KMS-11 (cell line): ENCODE results near the gene BRCA1.
A peak's percentile ranks its signal among the peaks of the same experiment; 100 is the strongest.
"Not testable (repeated sequence)": the region's sequence is repeated elsewhere in the genome, so short reads cannot be mapped to it uniquely, and the experiment has no call there.

ENCODE experiments used
- H2AFZ ChIP-seq: fragments of 200-600 bp; sonication (generic); 2 replicates; pipeline ENCODE4 v1.6.1; 2016; ENCODE audit warnings: antibody characterized with exemption, mixed run types, low read depth
- H3K27ac ChIP-seq: fragments of 200-600 bp; sonication (generic); 2 replicates; pipeline ENCODE4 v1.6.1; 2016; ENCODE audit warnings: mild to moderate bottlenecking, mixed run types
- H3K27me3 ChIP-seq: fragments of 200-600 bp; sonication (generic); 2 replicates; pipeline ENCODE4 v1.6.1; 2017; ENCODE audit warnings: mild to moderate bottlenecking, low read depth, mixed run types, moderate library complexity; ENCODE audit not compliant: insufficient read depth
- H3K36me3 ChIP-seq: fragments of 200-600 bp; sonication (generic); 2 replicates; pipeline ENCODE4 v1.6.1; 2017; ENCODE audit warnings: mild to moderate bottlenecking, mixed run types; ENCODE audit not compliant: insufficient read depth
- H3K4me1 ChIP-seq: fragments of 200-600 bp; sonication (generic); 2 replicates; pipeline ENCODE4 v1.6.1; 2016; ENCODE audit warnings: mild to moderate bottlenecking, low read depth, mixed run types; ENCODE audit not compliant: poor library complexity, severe bottlenecking
- H3K4me2 ChIP-seq: fragments of 200-600 bp; sonication (generic); 2 replicates; pipeline ENCODE4 v1.7.0; 2016; ENCODE audit warnings: mild to moderate bottlenecking, mixed run types
- H3K4me3 ChIP-seq: fragments of 200-600 bp; sonication (generic); IDR thresholded peaks from 2 replicates; pipeline ENCODE4 v1.6.1; 2017; ENCODE audit warnings: low read depth, low read length, mixed read lengths; ENCODE audit not compliant: insufficient read depth
- H3K79me2 ChIP-seq: fragments of 200-600 bp; sonication (generic); 2 replicates; pipeline ENCODE4 v1.6.1; 2016; ENCODE audit warnings: low read depth, mixed run types; ENCODE audit not compliant: insufficient read depth
- H3K9ac ChIP-seq: fragments of 200-600 bp; sonication (generic); 2 replicates; pipeline ENCODE4 v1.6.1; 2016; ENCODE audit warnings: mild to moderate bottlenecking, mixed run types
- H4K20me1 ChIP-seq: fragments of 200-600 bp; sonication (generic); 2 replicates; pipeline ENCODE4 v1.6.1; 2016; ENCODE audit warnings: mild to moderate bottlenecking, mixed run types; ENCODE audit not compliant: insufficient read depth
- TF ChIP-seq, protein P1 (sequence below): fragments of 200-600 bp; sonication (generic); conservative IDR thresholded peaks from 2 replicates; pipeline ENCODE4 v1.6.1; 2017; ENCODE audit warnings: low read depth, mild to moderate bottlenecking, antibody characterized with exemption, low read length, moderate library complexity, mixed read lengths

BRCA1 gene

DNA sequence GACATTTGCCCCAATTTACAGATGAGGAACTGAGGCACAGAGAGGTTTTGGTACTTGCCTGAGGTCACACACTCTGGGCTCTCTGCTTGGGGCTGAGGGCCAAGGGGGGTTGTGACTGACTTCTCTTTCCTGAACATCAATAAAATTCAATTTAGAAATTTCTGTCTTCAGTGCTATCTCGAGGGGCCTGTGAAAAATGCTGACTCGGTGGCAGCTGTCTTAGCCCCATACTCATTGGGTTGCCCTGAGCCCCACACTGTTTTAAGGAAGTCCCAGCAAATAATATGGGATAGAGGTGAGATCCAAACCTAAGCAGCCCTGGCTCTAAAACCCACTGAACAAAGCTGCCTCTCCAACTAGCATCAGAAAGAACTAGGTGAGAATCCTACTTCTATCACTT is 7.0 kb upstream of the BRCA1 start:
- TF ChIP-seq, protein P1, sequence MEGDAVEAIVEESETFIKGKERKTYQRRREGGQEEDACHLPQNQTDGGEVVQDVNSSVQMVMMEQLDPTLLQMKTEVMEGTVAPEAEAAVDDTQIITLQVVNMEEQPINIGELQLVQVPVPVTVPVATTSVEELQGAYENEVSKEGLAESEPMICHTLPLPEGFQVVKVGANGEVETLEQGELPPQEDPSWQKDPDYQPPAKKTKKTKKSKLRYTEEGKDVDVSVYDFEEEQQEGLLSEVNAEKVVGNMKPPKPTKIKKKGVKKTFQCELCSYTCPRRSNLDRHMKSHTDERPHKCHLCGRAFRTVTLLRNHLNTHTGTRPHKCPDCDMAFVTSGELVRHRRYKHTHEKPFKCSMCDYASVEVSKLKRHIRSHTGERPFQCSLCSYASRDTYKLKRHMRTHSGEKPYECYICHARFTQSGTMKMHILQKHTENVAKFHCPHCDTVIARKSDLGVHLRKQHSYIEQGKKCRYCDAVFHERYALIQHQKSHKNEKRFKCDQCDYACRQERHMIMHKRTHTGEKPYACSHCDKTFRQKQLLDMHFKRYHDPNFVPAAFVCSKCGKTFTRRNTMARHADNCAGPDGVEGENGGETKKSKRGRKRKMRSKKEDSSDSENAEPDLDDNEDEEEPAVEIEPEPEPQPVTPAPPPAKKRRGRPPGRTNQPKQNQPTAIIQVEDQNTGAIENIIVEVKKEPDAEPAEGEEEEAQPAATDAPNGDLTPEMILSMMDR: no peak
- no peak overlapping the region for H2AFZ ChIP-seq
- H4K20me1 ChIP-seq: no peaks in the 10 kb centered on the region
- no peaks in the 10 kb centered on the region for H3K27me3 ChIP-seq
- H3K36me3 ChIP-seq: no peaks in the 10 kb centered on the region
- peaks cover 10% of the 10 kb centered on the region for H3K4me1 ChIP-seq
- no peak overlapping the region for H3K27ac ChIP-seq
- no peak overlapping the region for H3K9ac ChIP-seq
- H3K79me2 ChIP-seq: no peaks in the 10 kb centered on the region
- no peak overlapping the region for H3K4me2 ChIP-seq
- no peak overlapping the region for H3K4me3 ChIP-seq

DNA sequence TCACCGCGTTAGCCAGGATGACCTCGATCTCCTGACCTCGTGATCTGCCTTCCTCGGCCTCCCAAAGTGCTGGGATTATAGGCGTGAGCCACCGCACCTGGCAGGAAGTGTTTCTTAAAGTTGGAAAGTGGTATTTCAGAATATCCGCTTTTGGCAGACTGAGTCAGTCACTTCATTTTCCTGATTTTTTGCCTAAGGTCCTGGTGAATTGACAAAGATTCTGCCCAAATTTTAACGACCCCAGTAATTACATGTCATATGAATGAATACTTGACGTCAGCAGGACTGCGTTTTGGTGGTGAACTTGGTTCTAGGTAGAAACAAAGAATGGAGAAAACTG is 4.5 kb upstream of the BRCA1 start:
- H3K79me2 ChIP-seq: peaks cover 10% of the 10 kb centered on the region; the same call in 1 of the 2 replicates
- peaks cover 5% of the 10 kb centered on the region for H3K4me1 ChIP-seq
- no peaks in the 10 kb centered on the region for H4K20me1 ChIP-seq
- no peak overlapping the region for H3K4me2 ChIP-seq
- H3K36me3 ChIP-seq: no peaks in the 10 kb centered on the region
- no peak overlapping the region for H3K4me3 ChIP-seq
- H3K9ac ChIP-seq: no peak overlapping the region
- H3K27ac ChIP-seq: no peak overlapping the region
- no peaks in the 10 kb centered on the region for H3K27me3 ChIP-seq
- no peak overlapping the region for H2AFZ ChIP-seq
- TF ChIP-seq, protein P1: no peak

DNA sequence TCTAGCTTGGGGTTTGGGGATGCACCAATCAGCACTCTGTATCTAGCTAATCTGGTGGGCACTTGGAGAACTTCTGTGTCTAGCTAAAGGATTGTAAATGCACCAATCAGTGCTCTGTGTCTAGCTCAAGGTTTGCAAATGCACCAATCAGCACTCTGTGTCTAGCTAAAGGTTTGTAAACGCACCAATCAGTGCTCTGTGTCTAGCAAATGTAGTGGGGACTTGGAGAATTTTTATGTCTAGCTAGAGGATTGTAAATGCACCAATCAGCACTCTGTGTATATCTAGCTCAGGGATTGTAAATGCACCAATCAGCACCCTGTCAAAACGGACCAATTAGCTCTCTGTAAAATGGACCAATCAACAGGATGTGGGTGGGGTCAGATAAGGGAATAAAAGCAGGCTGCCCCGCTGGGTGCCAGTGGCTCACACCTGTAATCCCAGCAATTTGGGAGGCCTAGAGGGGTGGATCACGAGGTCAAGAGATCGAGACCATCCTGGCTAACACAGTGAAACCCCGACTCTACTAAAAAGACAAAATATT is 2.2 kb upstream of the BRCA1 start:
- H3K4me3 ChIP-seq, H3K36me3 ChIP-seq, H3K4me2 ChIP-seq, H3K9ac ChIP-seq, H2AFZ ChIP-seq, H3K27me3 ChIP-seq, H3K27ac ChIP-seq, H4K20me1 ChIP-seq: not testable (repeated sequence)
- peaks cover 14% of the 10 kb centered on the region for H3K4me1 ChIP-seq
- peaks cover 25% of the 10 kb centered on the region for H3K79me2 ChIP-seq

DNA sequence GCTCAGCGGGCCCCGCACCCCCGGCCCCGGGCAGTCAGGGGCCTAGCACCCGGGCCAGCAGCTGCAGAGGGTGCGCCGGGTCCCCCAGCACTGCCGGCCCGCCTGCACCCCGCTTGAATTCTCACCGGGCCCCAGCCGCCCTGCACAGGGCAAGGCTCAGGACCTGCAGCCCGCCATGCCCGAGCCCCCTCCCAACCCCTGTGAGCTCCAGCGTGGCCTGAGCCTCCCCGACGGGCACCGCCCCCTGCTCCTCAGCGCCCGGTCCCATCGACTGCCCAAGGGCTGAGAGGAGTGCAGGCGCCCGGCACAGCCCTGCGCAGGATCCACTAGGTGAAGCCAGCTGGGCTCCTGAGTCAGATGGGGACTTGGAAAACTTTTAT is 1.7 kb upstream of the BRCA1 start:
- Histone ChIP-seq H3K27ac (no peak overlapping the region), H3K4me2 (no peak overlapping the region), H2AFZ (no peak overlapping the region), H3K4me3 (no peak overlapping the region), H3K4me1 (peaks cover 14% of the 10 kb centered on the region), H3K27me3 (no peaks in the 10 kb centered on the region), H4K20me1 (no peaks in the 10 kb centered on the region), H3K79me2 (peaks cover 25% of the 10 kb centered on the region), H3K36me3 (no peaks in the 10 kb centered on the region), H3K9ac (no peak overlapping the region)
- TF ChIP-seq, protein P1: no peak

DNA sequence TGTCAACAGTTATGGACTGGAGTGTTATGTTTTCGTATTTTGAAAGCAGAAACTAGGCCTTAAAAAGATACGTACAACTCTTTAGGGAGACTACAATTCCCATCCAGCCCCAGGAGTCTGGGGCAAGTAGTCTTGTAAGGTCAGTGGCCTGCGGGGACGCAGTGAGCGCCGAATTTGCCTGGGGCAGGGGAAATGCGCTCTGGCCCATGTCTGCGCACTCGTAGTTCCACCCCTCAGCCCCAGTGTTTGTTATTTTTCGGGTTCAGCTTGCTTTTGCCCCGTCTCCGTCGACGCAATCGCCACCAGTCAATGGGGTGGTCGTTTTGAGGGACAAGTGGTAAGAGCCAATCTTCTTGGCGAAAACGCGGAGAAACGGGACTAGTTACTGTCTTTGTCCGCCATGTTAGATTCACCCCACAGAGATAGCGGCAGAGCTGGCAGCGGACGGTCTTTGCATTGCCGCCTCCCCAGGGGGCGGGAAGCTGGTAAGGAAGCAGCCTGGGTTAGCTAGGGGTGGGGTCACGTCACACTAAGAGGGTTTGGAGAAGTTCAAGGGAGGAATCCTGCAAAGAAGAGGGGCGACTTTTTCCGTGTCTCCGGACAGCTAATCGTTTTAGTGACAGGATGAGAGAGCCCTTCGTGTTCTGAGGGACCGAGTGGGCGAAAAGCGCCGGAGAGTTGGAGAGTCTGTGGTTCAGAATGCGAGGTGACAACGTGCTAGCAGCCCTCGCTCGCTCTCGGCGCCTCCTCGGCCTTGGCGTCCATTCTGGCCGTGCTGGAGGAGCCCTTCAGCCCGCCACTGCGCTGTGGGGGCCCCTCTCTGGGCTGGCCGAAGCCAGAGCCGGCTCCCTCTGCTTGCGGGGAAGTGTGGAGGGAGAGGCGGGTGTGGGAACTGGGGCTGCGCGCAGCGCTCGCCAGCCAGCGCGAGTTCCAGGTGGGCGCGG is 1.1 kb upstream of the BRCA1 start:
- H3K4me1 ChIP-seq: peaks cover 14% of the 10 kb centered on the region
- TF ChIP-seq, protein P1: no peak
- no peaks in the 10 kb centered on the region for H3K27me3 ChIP-seq
- H3K36me3 ChIP-seq: no peaks in the 10 kb centered on the region
- peak overlapping the region; percentile 94; the same call in 1 of the 2 replicates for H3K9ac ChIP-seq
- peak overlapping the region; percentile 55 for H3K27ac ChIP-seq
- H3K79me2 ChIP-seq: peaks cover 25% of the 10 kb centered on the region
- H2AFZ ChIP-seq: peak overlapping the region; percentile 8; the same call in 1 of the 2 replicates
- peak overlapping the region; percentile 68 for H3K4me2 ChIP-seq
- no peaks in the 10 kb centered on the region for H4K20me1 ChIP-seq
- no peak overlapping the region for H3K4me3 ChIP-seq
